PC-3 (cell line): ENCODE data around the gene GMDS. TPM values are rescaled to one million over a fixed set of nuclear protein-coding genes. Genes with fewer than 3 reads are reported as not detected.

Experiments used
- ATAC-seq: fragments of 200-7000 bp; cut with Tn5 transposase; 2 replicates; pipeline ENCODE4 v1.9.1; 2020; ENCODE audit warnings: mild to moderate bottlenecking, moderate library complexity
- BruUV-seq: library from RNA; stranded (reverse); fragments of 400-500 nt; replicated peaks from 2 replicates; lab custom pipeline; 2021; lab: Mats Ljungman, UMichigan
- CTCF ChIA-PET: fragments of 300-600 bp; sonication (Branson Sonifier 250); formaldehyde crosslinking; loops from one replicate; lab custom pipeline; 2022; ENCODE audit warnings: antibody characterized with exemption; lab: Charles Lee
- POLR2A ChIA-PET: fragments of 300-600 bp; sonication (Branson Sonifier 250); formaldehyde crosslinking; loops from one replicate; lab custom pipeline; 2022; ENCODE audit warnings: antibody characterized with exemption; ENCODE audit not compliant: unreplicated experiment; lab: Charles Lee
- DNase-seq: peaks from one replicate; pipeline ENCODE4 v3.0.0-alpha.2; 2015
- H2AFZ ChIP-seq: fragments of 300-600 bp; sonication (generic); 2 replicates; pipeline ENCODE4 v1.6.0; 2016; ENCODE audit warnings: antibody characterized with exemption, low read length
- H3F3A ChIP-seq: fragments of 300-600 bp; sonication (generic); one replicate; pipeline ENCODE4 v1.6.0; 2017; ENCODE audit warnings: antibody characterized with exemption, low read length, control low read depth, mild to moderate bottlenecking; ENCODE audit not compliant: unreplicated experiment
- H3K27ac ChIP-seq: fragments of 300-600 bp; sonication (generic); 2 replicates; pipeline ENCODE4 v1.5.1; 2016; ENCODE audit warnings: mild to moderate bottlenecking, low read length
- H3K27me3 ChIP-seq: fragments of 300-600 bp; sonication (generic); 2 replicates; pipeline ENCODE4 v1.6.1; 2016; ENCODE audit warnings: low read length, mixed read lengths
- H3K36me3 ChIP-seq: fragments of 300-600 bp; sonication (generic); 2 replicates; pipeline ENCODE4 v1.6.1; 2016; ENCODE audit warnings: low read depth, mixed run types, low read length, mixed read lengths
- H3K4me1 ChIP-seq: fragments of 300-600 bp; sonication (generic); 2 replicates; pipeline ENCODE4 v1.5.1; 2016; ENCODE audit warnings: low read length; ENCODE audit not compliant: insufficient read depth
- H3K4me2 ChIP-seq: fragments of 300-600 bp; sonication (generic); 2 replicates; pipeline ENCODE4 v1.6.0; 2016; ENCODE audit warnings: low read length
- H3K4me3 ChIP-seq: fragments of 300-600 bp; sonication (generic); 2 replicates; pipeline ENCODE4 v1.5.1; 2016; ENCODE audit warnings: mild to moderate bottlenecking, low read length, mixed read lengths
- H3K79me2 ChIP-seq: fragments of 300-600 bp; sonication (generic); 2 replicates; pipeline ENCODE4 v1.6.1; 2017; ENCODE audit warnings: low read length, mixed read lengths
- H3K9ac ChIP-seq: fragments of 300-600 bp; sonication (generic); 2 replicates; pipeline ENCODE4 v1.6.0; 2016; ENCODE audit warnings: mild to moderate bottlenecking, low read length
- H3K9me2 ChIP-seq: fragments of 300-600 bp; sonication (generic); replicated peaks from 2 replicates; pipeline ENCODE4 v1.6.1; 2016; ENCODE audit warnings: mixed run types, low read length, mixed read lengths
- H3K9me3 ChIP-seq: fragments of 300-600 bp; sonication (generic); 2 replicates; pipeline ENCODE4 v1.6.1; 2016; ENCODE audit warnings: low read length, mixed read lengths
- H4K20me1 ChIP-seq: fragments of 300-600 bp; sonication (generic); 2 replicates; pipeline ENCODE4 v1.6.1; 2016; ENCODE audit warnings: low read length, mixed read lengths
- EZH2 ChIP-seq: fragments of 300-600 bp; sonication (generic); IDR thresholded peaks from one replicate; pipeline ENCODE4 v1.6.1; 2017; ENCODE audit warnings: antibody characterized with exemption, mild to moderate bottlenecking, low read length; ENCODE audit not compliant: unreplicated experiment
- EZH2phosphoT487 ChIP-seq: fragments of 300-600 bp; sonication (generic); IDR thresholded peaks from 2 replicates; pipeline ENCODE4 v1.6.1; 2018; ENCODE audit warnings: mild to moderate bottlenecking, antibody characterized with exemption, low read length, borderline replicate concordance
- intact Hi-C: fragments of 100-400 bp; cut with micrococcal nuclease; formaldehyde crosslinking; loops from 2 replicates; pipeline ENCODE4 v1.9.0; 2023
- total RNA-seq: library from RNA; depleted of rRNA; stranded (reverse); fragments of >200 nt; gene quantifications from 2 replicates; pipeline ENCODE4 v1.2.3, GENCODE V29; 2014
- TF ChIP-seq, protein P1 (sequence below): fragments of 300-600 bp; sonication (generic); conservative IDR thresholded peaks from 2 replicates; pipeline ENCODE4 v1.5.1; 2017; ENCODE audit warnings: antibody characterized with exemption, low read depth, mild to moderate bottlenecking, low read length

The GMDS gene
- total RNA-seq, 1 experiment from 2014 or later: 18.3 TPM

DNA sequence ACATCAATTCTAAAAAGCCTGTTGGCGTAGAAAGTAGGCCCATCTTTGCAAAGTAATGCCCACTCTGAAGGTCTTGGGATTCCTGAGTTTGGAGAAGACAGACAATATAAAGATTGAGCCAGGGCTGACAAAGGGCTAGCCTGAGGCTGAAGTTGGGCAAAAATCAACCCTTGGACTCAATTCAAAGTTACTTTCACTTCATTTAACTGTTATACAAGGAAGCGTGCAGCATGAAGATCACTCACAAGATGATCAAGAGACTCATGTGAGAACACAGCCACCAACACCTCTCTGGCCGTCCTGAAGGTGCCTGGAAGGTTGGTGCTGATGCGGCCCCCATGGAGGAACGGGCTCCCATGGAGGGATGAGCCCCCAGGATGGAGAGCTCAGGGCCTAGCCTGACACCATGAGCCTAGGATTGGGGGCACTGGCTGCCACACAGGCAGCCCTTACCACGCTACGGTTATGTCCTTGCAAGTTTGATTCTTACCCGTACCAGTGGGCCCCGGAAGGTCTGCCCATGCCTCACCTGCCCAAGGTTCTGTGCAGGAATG, 609.1 kb downstream of the GMDS start:
- no peak for ATAC-seq
- BruUV-seq: no TSS peak
- POLR2A ChIA-PET: interaction anchor here (0.7 kb wide), 1 partner anchor 29 kb away, joined by 3 read pairs; no protein-coding TSS in a partner anchor

DNA sequence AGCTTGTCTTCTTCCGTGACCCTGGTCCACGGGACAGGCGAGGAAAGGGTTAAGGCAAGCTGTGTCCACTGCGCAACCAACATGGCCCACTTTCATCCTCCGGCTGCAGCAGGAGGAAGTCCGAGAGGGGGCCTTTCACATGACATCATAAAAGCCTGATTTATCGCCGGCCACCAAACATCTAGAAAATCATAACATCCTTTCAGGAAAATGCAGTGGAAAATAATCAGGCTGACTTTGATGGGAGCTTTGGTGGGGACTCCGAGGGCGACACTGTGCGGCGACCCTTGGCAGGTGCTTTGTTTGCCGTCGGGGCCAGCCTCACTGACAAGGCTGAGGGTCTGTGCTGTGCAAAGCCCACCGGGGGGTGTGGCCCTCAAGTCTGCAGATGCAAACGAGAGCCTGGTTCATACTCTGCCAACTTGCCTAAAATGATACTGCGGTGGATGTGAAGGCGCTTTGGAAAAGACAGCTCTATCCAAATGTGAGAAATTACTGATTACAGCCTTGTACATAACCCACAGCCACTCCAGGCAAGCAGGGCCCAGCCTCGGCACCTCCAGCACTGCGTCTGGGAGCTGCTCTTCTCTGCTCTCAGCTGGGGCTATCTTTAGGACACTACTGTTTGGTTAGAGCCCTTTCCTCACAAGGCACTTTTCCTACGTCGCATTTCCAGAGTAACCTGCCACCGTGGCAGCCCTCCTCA, 609.9 kb downstream of the GMDS start:
- H3K27ac ChIP-seq: no peak overlapping the region
- ChIA-PET CTCF (no interaction called here), POLR2A (no interaction called here)
- no peak overlapping the region for H3K4me3 ChIP-seq
- H3K27me3 ChIP-seq: no peaks in the 10 kb centered on the region
- H3K9me2 ChIP-seq: no peaks in the 10 kb centered on the region
- no peaks in the 10 kb centered on the region for H3K79me2 ChIP-seq
- no peak overlapping the region for H3K4me2 ChIP-seq
- H3K36me3 ChIP-seq: no peaks in the 10 kb centered on the region
- no peaks in the 10 kb centered on the region for H3K9me3 ChIP-seq
- TF ChIP-seq EZH2 (no peak), EZH2phosphoT487 (no peak)
- TF ChIP-seq, protein P1, sequence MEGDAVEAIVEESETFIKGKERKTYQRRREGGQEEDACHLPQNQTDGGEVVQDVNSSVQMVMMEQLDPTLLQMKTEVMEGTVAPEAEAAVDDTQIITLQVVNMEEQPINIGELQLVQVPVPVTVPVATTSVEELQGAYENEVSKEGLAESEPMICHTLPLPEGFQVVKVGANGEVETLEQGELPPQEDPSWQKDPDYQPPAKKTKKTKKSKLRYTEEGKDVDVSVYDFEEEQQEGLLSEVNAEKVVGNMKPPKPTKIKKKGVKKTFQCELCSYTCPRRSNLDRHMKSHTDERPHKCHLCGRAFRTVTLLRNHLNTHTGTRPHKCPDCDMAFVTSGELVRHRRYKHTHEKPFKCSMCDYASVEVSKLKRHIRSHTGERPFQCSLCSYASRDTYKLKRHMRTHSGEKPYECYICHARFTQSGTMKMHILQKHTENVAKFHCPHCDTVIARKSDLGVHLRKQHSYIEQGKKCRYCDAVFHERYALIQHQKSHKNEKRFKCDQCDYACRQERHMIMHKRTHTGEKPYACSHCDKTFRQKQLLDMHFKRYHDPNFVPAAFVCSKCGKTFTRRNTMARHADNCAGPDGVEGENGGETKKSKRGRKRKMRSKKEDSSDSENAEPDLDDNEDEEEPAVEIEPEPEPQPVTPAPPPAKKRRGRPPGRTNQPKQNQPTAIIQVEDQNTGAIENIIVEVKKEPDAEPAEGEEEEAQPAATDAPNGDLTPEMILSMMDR: no peak
- H3F3A ChIP-seq: no peaks in the 10 kb centered on the region
- intact Hi-C loops: no loop called here
- peaks cover 17% of the 10 kb centered on the region for H3K4me1 ChIP-seq
- H3K9ac ChIP-seq: no peak overlapping the region
- no TSS peak for BruUV-seq
- no peak for DNase-seq
- no peak for ATAC-seq
- no peak overlapping the region for H2AFZ ChIP-seq
- no peaks in the 10 kb centered on the region for H4K20me1 ChIP-seq

More for the DNA sequence above, 609.1 kb downstream of the GMDS start:
- CTCF ChIA-PET: no interaction called here
- no peak for TF ChIP-seq EZH2phosphoT487
- TF ChIP-seq, protein P1: no peak
- Histone ChIP-seq H3K4me1 (peaks cover 25% of the 10 kb centered on the region), H2AFZ (no peak overlapping the region), H3K27ac (peak overlapping the region; percentile 85), H3F3A (no peaks in the 10 kb centered on the region), H3K79me2 (no peaks in the 10 kb centered on the region), H4K20me1 (no peaks in the 10 kb centered on the region), H3K27me3 (no peaks in the 10 kb centered on the region), H3K9me2 (no peaks in the 10 kb centered on the region), H3K4me2 (peak overlapping the region; percentile 35), H3K36me3 (no peaks in the 10 kb centered on the region), H3K9ac (peak overlapping the region; percentile 39; the same call in 1 of the 2 replicates), H3K4me3 (no peak overlapping the region), H3K9me3 (no peaks in the 10 kb centered on the region)
- DNase-seq: no peak
- intact Hi-C loops: no loop called here

DNA sequence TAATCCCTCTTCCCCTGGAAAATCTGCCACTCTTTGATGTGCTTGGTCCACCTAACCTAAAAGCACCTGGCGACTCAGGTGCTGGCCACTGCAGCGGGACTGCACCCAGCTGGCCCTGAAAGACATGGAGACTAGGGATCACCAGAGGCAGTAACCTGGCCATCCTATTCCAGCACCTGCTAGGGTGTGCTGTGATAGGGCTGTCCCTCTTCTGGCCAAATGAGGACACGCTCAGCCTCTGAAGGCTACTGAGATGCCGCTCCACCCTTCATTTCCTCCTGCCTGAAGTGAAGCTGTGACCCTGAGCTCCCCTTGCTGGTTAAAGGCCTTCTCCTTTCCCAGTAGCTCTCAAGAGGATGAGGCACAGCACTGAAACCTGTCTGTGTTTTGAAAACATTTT, 611.3 kb downstream of the GMDS start:
- TF ChIP-seq EZH2 (no peak), EZH2phosphoT487 (no peak)
- TF ChIP-seq, protein P1: no peak
- Histone ChIP-seq H4K20me1 (no peaks in the 10 kb centered on the region), H3K27me3 (no peaks in the 10 kb centered on the region), H3K4me1 (peaks cover 17% of the 10 kb centered on the region), H3K9ac (no peak overlapping the region), H3K79me2 (no peaks in the 10 kb centered on the region), H3K4me2 (no peak overlapping the region), H3K27ac (no peak overlapping the region), H3K9me3 (no peaks in the 10 kb centered on the region), H3F3A (no peaks in the 10 kb centered on the region), H2AFZ (no peak overlapping the region), H3K9me2 (no peaks in the 10 kb centered on the region), H3K36me3 (no peaks in the 10 kb centered on the region), H3K4me3 (no peak overlapping the region)
- ChIA-PET POLR2A (no interaction called here), CTCF (no interaction called here)
- ATAC-seq: no peak
- intact Hi-C loops: no loop called here
- no peak for DNase-seq
- no TSS peak for BruUV-seq
